ENCODE measurements around the gene RAI14.
"Not testable (repeated sequence)": the region's sequence is repeated elsewhere in the genome, so short reads cannot be mapped to it uniquely, and the experiment has no call there.

RAI14 gene

GRCh38 chr5:34736445-34737115 is 80.5 kb downstream of the RAI14 start:
- DNase-seq = no peak

DNA sequence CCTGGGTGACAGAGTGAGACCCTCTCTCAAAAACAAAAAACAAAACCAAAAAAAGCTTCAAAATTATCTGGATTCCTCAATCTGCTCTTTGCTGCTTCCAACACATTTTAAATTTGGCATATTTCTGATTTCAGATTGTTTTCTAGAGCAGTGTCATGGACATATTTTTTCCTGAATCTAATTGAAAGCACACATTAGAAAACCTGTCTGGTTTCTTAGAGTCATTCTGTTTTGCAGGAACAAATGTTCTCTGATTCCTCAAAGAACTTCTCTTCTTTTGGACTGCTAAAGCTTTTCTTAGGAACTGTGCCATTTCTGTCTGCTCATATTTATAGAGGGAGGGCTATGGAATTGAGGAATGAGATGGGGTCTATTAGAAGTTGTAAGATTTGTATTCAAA is 81.6 kb downstream of the RAI14 start:
- no peak for DNase-seq

DNA sequence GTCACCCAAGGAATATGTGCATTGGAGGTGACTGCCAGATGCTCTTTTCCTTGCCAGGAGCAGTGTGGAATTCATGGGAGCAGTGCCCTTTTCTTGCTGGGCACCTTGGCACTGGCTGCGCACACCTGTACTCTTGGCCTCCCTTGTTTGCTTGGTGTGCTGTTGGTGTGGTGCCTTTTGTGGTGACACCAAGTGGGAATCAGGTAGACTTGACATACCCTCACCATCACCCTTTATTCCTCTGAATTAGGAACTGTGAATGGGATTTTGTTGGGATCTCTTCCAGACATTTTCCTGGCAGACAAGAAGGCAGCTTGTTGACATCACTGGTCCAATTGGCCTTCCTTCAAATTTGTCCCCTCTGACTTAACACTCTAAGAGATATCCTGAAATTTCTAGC is 82.3 kb downstream of the RAI14 start:
- DNase-seq = no peak

- DNase-seq = no peak
These were observed 84.3 kb downstream of the RAI14 start for GRCh38 chr5:34740389-34740806.

- DNase-seq = no peak
These were observed 85.9 kb downstream of the RAI14 start for GRCh38 chr5:34742061-34742460.

- no peak for DNase-seq
These were observed 87.8 kb downstream of the RAI14 start for GRCh38 chr5:34743878-34744277.

- no peak for DNase-seq
These were observed 92.3 kb downstream of the RAI14 start for GRCh38 chr5:34748431-34748830.

- no peak for DNase-seq
These were observed 93.3 kb downstream of the RAI14 start for GRCh38 chr5:34749431-34749873.

DNA sequence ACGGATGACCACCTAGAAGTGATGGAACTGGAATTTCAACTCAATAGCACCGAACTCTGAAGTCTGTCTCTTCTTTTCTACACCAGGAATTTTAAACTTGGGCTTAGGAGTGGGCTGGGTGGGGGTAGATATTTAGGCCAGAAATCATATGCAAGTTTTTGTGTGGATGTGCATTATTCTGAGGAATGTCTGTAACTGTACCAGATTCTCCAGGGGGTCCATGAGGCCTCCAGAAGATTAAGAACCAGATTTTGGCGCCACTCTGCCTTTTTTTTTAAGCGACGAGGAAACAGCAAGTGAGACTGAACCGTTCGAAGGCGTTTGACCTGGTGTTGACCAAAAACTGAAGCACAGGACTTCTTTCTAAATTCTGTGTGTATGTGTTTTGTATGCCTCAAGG is 94.1 kb downstream of the RAI14 start:
- no peak for DNase-seq

- no peak for DNase-seq
These were observed 95.9 kb downstream of the RAI14 start for GRCh38 chr5:34751807-34752736.

- DNase-seq = not testable (repeated sequence)
These were observed 97.1 kb downstream of the RAI14 start for GRCh38 chr5:34753236-34753635.

GRCh38 chr5:34755926-34756325 is 99.8 kb downstream of the RAI14 start:
- DNase-seq = no peak

DNA sequence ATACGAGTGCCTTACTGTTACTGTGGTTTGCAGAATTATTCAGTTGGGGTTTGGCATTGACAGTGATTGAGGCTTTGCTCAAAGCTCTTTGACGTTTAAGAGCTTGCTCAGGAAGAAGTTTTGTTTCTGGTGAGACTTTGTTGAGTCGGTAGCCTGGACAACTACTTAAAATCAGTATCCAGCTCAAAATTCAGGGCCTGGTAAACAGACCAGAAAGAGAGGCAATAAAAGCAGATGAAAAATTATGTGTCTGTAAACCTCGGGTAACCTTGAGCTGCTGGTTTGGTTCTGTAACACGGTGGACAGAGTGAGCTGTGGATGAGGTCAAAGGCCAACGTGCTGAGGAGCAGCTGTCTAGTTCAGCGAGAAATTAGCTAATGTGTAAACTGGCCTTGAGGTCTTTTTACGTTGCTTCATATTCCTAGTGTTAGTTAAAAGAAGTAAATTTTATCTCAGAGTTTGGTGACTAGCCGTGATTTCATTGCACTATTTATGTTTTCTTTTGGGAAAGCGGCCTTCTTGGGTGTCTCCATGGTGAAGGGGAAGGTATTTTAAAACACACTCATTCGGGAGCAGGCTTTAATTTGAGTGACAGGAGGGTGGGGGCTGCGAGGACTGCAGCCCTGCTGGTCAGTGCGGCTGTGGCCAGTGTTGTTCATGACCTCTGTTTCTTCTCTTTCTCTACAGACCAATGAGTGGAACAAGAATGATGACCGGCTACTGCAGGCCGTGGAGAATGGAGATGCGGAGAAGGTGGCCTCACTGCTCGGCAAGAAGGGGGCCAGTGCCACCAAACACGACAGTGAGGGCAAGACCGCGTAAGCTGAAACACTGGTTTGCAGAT is 100.9 kb downstream of the RAI14 start:
- DNase-seq = no peak

GRCh38 chr5:34758514-34758913 is 102.4 kb downstream of the RAI14 start:
- DNase-seq = no peak

DNA sequence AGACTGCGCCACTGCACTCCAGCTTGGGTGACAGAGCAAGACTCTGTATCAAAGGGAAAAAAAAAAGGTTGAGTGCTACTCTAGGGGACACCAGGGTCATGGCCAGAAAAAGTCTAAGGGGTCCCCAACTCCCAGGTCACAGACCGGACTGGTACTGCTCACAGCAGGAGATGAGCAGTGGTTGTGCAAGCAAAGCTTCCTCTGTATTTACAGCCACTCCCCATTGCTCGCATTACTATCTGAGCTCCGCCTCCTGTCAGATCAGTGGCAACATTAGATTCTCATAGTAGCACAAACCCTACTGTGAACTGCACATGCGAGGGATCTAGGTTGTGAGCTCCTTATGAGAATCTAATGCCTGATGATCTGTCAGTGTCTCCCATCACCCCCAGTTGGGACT is 103.1 kb downstream of the RAI14 start:
- not testable (repeated sequence) for DNase-seq

GRCh38 chr5:34765662-34766061 is 109.5 kb downstream of the RAI14 start:
- DNase-seq = no peak

- no peak for DNase-seq
These were observed 111.1 kb downstream of the RAI14 start for GRCh38 chr5:34767180-34767579.

DNA sequence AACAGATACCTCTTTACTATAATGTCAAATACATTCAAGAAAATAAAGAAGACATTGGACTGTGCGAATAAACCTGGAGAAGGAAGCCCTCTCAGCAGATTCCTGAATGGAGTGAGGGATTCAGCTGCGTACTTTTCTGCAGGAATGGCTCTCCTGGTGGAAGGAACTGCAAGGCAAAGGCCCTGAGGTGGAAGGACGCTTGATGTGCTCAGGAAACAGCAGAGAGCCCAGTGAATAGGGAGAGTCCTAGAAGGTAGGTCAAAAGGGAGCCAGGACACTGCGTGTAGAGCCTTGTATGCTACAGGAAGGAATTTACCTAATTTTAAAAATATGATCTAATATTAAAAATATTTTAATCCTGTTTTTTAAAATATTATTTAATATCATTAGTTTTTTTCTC is 114.4 kb downstream of the RAI14 start:
- DNase-seq = no peak

- DNase-seq = no peak
These were observed 114.9 kb downstream of the RAI14 start for GRCh38 chr5:34771076-34771475.

DNA sequence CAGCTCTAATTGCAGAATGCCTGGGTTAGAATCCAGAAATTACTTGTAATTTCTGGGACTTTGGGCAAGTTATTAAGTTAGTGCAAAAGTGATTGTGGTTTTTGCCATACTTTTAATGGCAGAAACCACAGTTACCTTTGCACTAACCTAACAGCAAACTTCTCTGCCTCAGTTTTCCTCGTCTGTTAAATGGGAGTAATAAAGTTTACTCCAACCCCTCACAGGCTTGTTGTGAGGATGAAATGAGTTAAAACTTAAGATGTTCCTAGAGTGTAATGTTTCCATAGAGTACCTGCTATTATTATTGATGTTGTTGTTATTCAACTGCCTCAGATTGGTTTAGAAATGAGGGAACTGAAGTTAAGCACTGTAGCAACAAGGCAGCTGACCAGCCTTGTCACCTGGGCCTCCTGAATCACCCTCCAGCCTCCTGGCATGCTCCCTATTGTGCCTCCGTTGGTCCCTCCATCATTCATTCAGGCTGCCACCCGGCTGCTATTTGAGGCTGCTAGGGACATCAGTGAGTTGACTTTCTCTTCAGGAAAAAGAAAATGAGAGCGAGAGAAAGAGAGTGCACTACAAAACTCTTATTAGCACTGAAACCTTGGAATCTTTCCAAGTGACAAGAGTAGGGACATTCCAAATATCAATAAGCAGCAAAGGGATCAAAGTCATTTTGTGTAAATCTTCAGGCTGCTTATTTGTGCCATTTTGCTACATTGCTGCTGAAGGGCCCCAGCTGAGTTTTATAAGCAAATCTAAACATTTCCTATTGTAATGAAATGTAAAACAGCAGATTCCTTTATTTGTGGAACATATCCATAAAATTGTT is 116.4 kb downstream of the RAI14 start:
- DNase-seq = no peak

GRCh38 chr5:34774139-34774538 is 118.0 kb downstream of the RAI14 start:
- DNase-seq = no peak

DNA sequence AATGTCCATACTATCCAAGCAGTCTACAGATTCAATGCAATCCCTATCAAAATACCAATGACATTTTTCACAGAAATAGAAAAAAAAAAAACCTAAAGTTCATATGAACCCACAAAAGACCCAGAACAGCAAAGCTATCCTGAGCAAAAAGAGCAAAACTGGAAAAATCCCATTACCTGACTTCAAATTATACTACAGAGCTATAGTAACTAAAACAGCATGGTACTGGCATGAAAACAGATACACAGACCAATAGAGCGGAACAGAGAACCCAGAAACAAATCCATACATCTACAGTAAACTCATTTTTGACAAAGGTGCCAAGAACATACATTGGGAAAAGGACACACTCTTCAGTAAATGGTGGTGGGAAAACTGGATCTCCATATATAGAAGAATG is 118.5 kb downstream of the RAI14 start:
- DNase-seq = not testable (repeated sequence)
